ENCODE data around the gene ANKRD13C. TPM values are rescaled to one million over a fixed set of nuclear protein-coding genes. Genes with fewer than 3 reads are reported as not detected.
"Not testable (repeated sequence)": the region's sequence is repeated elsewhere in the genome, so short reads cannot be mapped to it uniquely, and the experiment has no call there.

Gene ANKRD13C
- total and polyA plus RNA-seq, 2 donors (not counting 1 experiment from before 2014, with no cell fraction given) = 19.4 to 30.2 TPM

DNA sequence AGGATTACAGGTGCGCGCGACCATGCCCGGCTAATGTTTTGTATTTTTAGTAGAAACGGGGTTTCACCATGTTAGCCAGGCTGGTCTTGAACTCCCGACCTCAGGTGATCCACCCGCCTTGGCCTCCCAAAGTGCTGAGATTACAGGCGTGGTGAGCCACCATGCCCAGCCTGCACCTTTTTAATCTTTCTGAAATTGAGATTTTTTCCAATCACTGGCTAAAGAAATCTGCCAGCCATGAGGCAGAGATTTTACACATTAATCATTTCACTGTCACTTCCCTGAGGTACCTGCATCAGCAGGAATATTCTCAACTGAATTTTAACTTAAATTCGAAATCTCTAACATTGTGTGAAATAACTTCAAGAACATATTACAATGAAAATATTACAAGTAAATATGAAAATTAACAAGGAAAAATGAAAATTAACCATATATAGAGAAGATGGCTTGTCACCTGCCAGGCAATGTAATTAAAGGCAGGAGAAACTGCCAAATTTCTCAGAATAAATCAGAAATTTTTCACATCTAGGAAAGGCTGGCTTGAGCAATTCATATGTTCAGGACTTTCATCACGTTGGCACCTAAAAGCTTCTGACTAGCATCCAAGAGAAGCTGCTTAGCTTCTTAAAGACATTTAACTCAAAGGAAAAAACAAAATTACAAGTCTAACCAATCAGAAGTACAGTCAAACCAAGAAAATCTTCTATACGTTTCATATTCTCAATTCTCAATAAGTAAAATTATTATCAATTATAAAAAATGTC is 5.9 kb downstream of the ANKRD13C start:
- Histone ChIP-seq H3K4me3 (replicated peaks in 1 of 4; ENCODE audit: control extremely low read depth in 1 of 4, insufficient read depth in 1 of 4, low read depth in 3 of 4, low read length in 4 of 4) (no peak overlapping the region), H2AFZ (ENCODE audit: low read length) (no peak overlapping the region), H3K9me3 (ENCODE audit: control insufficient read depth, insufficient read depth, low read depth, low read length) (no peaks in the 10 kb centered on the region), H3K9ac (ENCODE audit: insufficient read depth, low read length) (no peak overlapping the region), H3K27me3 (ENCODE audit: control insufficient read depth, insufficient read depth, low read length) (no peaks in the 10 kb centered on the region), H4K20me1 (ENCODE audit: control insufficient read depth, extremely low read depth, insufficient read depth, low read length) (no peaks in the 10 kb centered on the region), H3K4me1 (ENCODE audit: control insufficient read depth, extremely low read depth, insufficient read depth, low read length) (no peaks in the 10 kb centered on the region), H3K36me3 (ENCODE audit: control insufficient read depth, insufficient read depth, low read length) (no peaks in the 10 kb centered on the region), H3K27ac (ENCODE audit: insufficient read depth, low read length) (no peak overlapping the region), H3K4me2 (ENCODE audit: extremely low read depth, insufficient read depth, low read length) (no peak overlapping the region), H3K79me2 (ENCODE audit: control insufficient read depth, insufficient read depth, low read length) (peaks cover 82% of the 10 kb centered on the region)
- TF ChIP-seq EZH2 (IDR thresholded peaks at IDR 0.05; ENCODE audit: low read length, missing control alignments) = no peak
- TF ChIP-seq, protein P1, sequence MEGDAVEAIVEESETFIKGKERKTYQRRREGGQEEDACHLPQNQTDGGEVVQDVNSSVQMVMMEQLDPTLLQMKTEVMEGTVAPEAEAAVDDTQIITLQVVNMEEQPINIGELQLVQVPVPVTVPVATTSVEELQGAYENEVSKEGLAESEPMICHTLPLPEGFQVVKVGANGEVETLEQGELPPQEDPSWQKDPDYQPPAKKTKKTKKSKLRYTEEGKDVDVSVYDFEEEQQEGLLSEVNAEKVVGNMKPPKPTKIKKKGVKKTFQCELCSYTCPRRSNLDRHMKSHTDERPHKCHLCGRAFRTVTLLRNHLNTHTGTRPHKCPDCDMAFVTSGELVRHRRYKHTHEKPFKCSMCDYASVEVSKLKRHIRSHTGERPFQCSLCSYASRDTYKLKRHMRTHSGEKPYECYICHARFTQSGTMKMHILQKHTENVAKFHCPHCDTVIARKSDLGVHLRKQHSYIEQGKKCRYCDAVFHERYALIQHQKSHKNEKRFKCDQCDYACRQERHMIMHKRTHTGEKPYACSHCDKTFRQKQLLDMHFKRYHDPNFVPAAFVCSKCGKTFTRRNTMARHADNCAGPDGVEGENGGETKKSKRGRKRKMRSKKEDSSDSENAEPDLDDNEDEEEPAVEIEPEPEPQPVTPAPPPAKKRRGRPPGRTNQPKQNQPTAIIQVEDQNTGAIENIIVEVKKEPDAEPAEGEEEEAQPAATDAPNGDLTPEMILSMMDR (conservative IDR thresholded peaks at IDR 0.05 in 1 of 2, IDR thresholded peaks at IDR 0.05 in 1 of 2; ENCODE audit: low read depth in 1 of 2, low read length in 2 of 2) = no peak
- DNase-seq (ENCODE audit: low read depth in 2 of 2) = no peak

DNA sequence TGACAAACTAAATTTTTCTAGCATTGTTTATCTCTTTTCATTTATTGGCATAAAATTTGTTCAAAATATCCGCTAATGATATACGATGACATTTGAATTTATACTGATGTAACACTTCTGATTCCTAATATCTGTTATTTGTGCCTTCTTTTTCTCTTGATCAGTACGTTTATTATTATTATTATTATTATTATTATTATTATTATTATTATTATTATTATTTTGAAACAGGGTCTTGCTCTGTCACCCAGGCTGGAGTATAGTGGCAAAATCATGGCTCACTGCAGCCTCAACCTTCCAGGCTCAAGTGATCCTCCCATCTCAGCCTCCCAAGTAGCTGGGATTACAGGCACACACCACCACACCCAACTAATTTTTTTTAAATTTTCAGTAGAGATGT is 14.9 kb downstream of the ANKRD13C start:
- DNase-seq (ENCODE audit: low read depth in 2 of 2); H3K27ac ChIP-seq (ENCODE audit: insufficient read depth, low read length); H3K4me2 ChIP-seq (ENCODE audit: extremely low read depth, insufficient read depth, low read length); H3K9ac ChIP-seq (ENCODE audit: insufficient read depth, low read length); H3K4me1 ChIP-seq (ENCODE audit: control insufficient read depth, extremely low read depth, insufficient read depth, low read length); H2AFZ ChIP-seq (ENCODE audit: low read length); H4K20me1 ChIP-seq (ENCODE audit: control insufficient read depth, extremely low read depth, insufficient read depth, low read length); H3K36me3 ChIP-seq (ENCODE audit: control insufficient read depth, insufficient read depth, low read length); H3K9me3 ChIP-seq (ENCODE audit: control insufficient read depth, insufficient read depth, low read depth, low read length); H3K4me3 ChIP-seq (replicated peaks in 1 of 4; ENCODE audit: control extremely low read depth in 1 of 4, insufficient read depth in 1 of 4, low read depth in 3 of 4, low read length in 4 of 4); H3K27me3 ChIP-seq (ENCODE audit: control insufficient read depth, insufficient read depth, low read length): not testable (repeated sequence)
- H3K79me2 ChIP-seq (ENCODE audit: control insufficient read depth, insufficient read depth, low read length) = peaks cover 31% of the 10 kb centered on the region

DNA sequence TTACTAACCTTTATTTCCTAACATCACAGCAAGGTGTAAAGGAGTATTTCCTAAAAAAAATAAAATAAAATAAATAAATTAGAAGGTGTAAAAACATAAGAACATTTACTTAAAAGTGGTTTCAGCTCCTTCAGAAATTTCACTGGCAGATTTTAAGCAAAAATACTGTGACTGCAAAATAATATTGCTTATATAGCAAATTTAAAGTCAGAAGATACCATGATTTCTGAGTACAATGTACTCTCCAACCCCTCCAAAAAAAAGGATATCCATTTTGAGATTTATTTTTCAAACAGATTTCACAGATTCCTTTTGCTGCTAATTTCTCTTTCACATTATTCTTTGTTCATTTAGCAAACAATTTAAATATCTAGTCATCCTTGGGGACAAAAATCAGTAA is 18.5 kb downstream of the ANKRD13C start:
- Histone ChIP-seq H4K20me1 (ENCODE audit: control insufficient read depth, extremely low read depth, insufficient read depth, low read length) (no peaks in the 10 kb centered on the region), H3K4me1 (ENCODE audit: control insufficient read depth, extremely low read depth, insufficient read depth, low read length) (no peaks in the 10 kb centered on the region), H3K9ac (ENCODE audit: insufficient read depth, low read length) (no peak overlapping the region), H3K79me2 (ENCODE audit: control insufficient read depth, insufficient read depth, low read length) (peaks cover 21% of the 10 kb centered on the region), H3K27me3 (ENCODE audit: control insufficient read depth, insufficient read depth, low read length) (no peaks in the 10 kb centered on the region), H3K4me3 (replicated peaks in 1 of 4; ENCODE audit: control extremely low read depth in 1 of 4, insufficient read depth in 1 of 4, low read depth in 3 of 4, low read length in 4 of 4) (no peak overlapping the region), H3K27ac (ENCODE audit: insufficient read depth, low read length) (no peak overlapping the region), H3K36me3 (ENCODE audit: control insufficient read depth, insufficient read depth, low read length) (peaks cover 2% of the 10 kb centered on the region), H3K9me3 (ENCODE audit: control insufficient read depth, insufficient read depth, low read depth, low read length) (no peaks in the 10 kb centered on the region), H2AFZ (ENCODE audit: low read length) (no peak overlapping the region), H3K4me2 (ENCODE audit: extremely low read depth, insufficient read depth, low read length) (no peak overlapping the region)
- DNase-seq (ENCODE audit: low read depth in 2 of 2) = no peak
- TF ChIP-seq, protein P1 (conservative IDR thresholded peaks at IDR 0.05 in 1 of 2, IDR thresholded peaks at IDR 0.05 in 1 of 2; ENCODE audit: low read depth in 1 of 2, low read length in 2 of 2) = no peak
- no peak for TF ChIP-seq EZH2 (IDR thresholded peaks at IDR 0.05; ENCODE audit: low read length, missing control alignments)

Data from fibroblast of lung (primary cell).